Calu3 (cell line): ENCODE data around the gene CD99. TPM values are rescaled to one million over a fixed set of nuclear protein-coding genes. Genes with fewer than 3 reads are reported as not detected.

Source experiments
- BruUV-seq: library from RNA; stranded (reverse); fragments of 400-500 nt; replicated peaks from 2 replicates; lab custom pipeline; 2021; lab: Mats Ljungman, UMichigan
- CTCF ChIA-PET: fragments of 300-600 bp; sonication (Branson Sonifier 250); formaldehyde crosslinking; loops from one replicate; lab custom pipeline; 2022; ENCODE audit warnings: antibody characterized with exemption; lab: Charles Lee
- DNase-seq: peaks from one replicate; pipeline ENCODE4 v3.0.0; 2022
- H3K27ac Mint-ChIP-seq: one replicate; pipeline ENCODE4 v1.8.0; 2022; ENCODE audit warnings: mixed read lengths; ENCODE audit not compliant: unreplicated experiment
- H3K27me3 Mint-ChIP-seq: one replicate; pipeline ENCODE4 v1.8.0; 2022; ENCODE audit warnings: mixed read lengths; ENCODE audit not compliant: unreplicated experiment
- H3K36me3 Mint-ChIP-seq: one replicate; pipeline ENCODE4 v1.8.0; 2022; ENCODE audit warnings: mild to moderate bottlenecking, moderate library complexity, mixed read lengths; ENCODE audit not compliant: insufficient read depth, unreplicated experiment
- H3K4me1 Mint-ChIP-seq: one replicate; pipeline ENCODE4 v1.8.0; 2022; ENCODE audit warnings: mild to moderate bottlenecking, low read depth, mixed read lengths; ENCODE audit not compliant: unreplicated experiment
- H3K4me3 Mint-ChIP-seq: one replicate; pipeline ENCODE4 v1.8.0; 2022; ENCODE audit warnings: mild to moderate bottlenecking, low read depth, moderate library complexity, mixed read lengths; ENCODE audit not compliant: unreplicated experiment
- H3K9me3 Mint-ChIP-seq: one replicate; pipeline ENCODE4 v1.8.0; 2022; ENCODE audit warnings: low read depth, mixed read lengths; ENCODE audit not compliant: unreplicated experiment
- CTCF ChIP-seq: fragments of 200-600 bp; IDR thresholded peaks from one replicate; pipeline ENCODE4 v1.8.0; 2022; ENCODE audit warnings: antibody characterized with exemption; ENCODE audit not compliant: unreplicated experiment
- intact Hi-C: fragments of 100-400 bp; cut with micrococcal nuclease; formaldehyde crosslinking; loops from one replicate; pipeline ENCODE4 v1.10.0; 2022; ENCODE audit not compliant: unreplicated experiment
- total RNA-seq: library from RNA; stranded (reverse); gene quantifications from 2 replicates; pipeline ENCODE4 v1.2.3, GENCODE V29; 2022

Gene CD99
- total RNA-seq, 1 experiment from 2014 or later: 73.9 TPM

GRCh38 chrX:2715066-2715600 lies 24.0 kb downstream of the CD99 start:
- BruUV-seq: no TSS peak
- DNase-seq: no peak
- intact Hi-C loops: no loop called here
- H3K36me3 Mint-ChIP-seq: peaks cover 4% of the 10 kb centered on the region
- H3K27me3 Mint-ChIP-seq: no peaks in the 10 kb centered on the region
- CTCF ChIA-PET: no interaction called here
- H3K4me3 Mint-ChIP-seq: no peak overlapping the region
- H3K9me3 Mint-ChIP-seq: no peaks in the 10 kb centered on the region
- no peak overlapping the region for H3K27ac Mint-ChIP-seq
- peaks cover 7% of the 10 kb centered on the region for H3K4me1 Mint-ChIP-seq
- no peak for TF ChIP-seq CTCF

DNA sequence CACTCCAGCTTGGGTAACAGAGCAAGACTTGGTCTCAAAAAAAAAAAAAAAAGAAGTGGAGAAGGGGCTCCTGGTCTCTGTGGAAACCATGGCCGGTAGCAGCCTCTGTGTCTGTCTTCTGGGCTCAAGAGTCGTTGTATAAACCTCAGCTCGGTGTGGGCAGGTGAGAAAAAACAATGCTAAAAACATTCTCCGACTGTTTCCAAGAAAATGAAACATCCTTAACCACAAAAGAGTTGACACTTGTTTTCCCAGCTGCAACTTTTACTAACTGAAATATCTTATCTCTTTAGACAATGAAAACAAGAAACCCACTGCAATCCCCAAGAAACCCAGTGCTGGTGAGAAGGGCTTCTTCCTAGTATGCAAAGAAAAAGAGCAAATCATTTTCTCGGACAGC lies 26.2 kb downstream of the CD99 start:
- peaks cover 4% of the 10 kb centered on the region for H3K36me3 Mint-ChIP-seq
- intact Hi-C loops: no loop called here
- H3K27me3 Mint-ChIP-seq: no peaks in the 10 kb centered on the region
- no peak overlapping the region for H3K4me3 Mint-ChIP-seq
- TF ChIP-seq CTCF: no peak
- CTCF ChIA-PET: no interaction called here
- BruUV-seq: no TSS peak
- no peaks in the 10 kb centered on the region for H3K9me3 Mint-ChIP-seq
- no peak for DNase-seq
- H3K27ac Mint-ChIP-seq: no peak overlapping the region
- no peaks in the 10 kb centered on the region for H3K4me1 Mint-ChIP-seq

- H3K36me3 Mint-ChIP-seq: peaks cover 4% of the 10 kb centered on the region
- BruUV-seq: no TSS peak
- no peak for DNase-seq
- no peak for TF ChIP-seq CTCF
- no peaks in the 10 kb centered on the region for H3K27me3 Mint-ChIP-seq
- CTCF ChIA-PET: no interaction called here
- no peak overlapping the region for H3K4me3 Mint-ChIP-seq
- H3K9me3 Mint-ChIP-seq: no peaks in the 10 kb centered on the region
- H3K27ac Mint-ChIP-seq: no peak overlapping the region
- intact Hi-C loops: no loop called here
- no peaks in the 10 kb centered on the region for H3K4me1 Mint-ChIP-seq
These were observed 27.7 kb downstream of the CD99 start for GRCh38 chrX:2718821-2719220.

GRCh38 chrX:2719774-2720447 lies 28.8 kb downstream of the CD99 start:
- H3K9me3 Mint-ChIP-seq: no peaks in the 10 kb centered on the region
- no peak overlapping the region for H3K27ac Mint-ChIP-seq
- H3K4me3 Mint-ChIP-seq: no peak overlapping the region
- no peaks in the 10 kb centered on the region for H3K27me3 Mint-ChIP-seq
- H3K4me1 Mint-ChIP-seq: no peaks in the 10 kb centered on the region
- H3K36me3 Mint-ChIP-seq: peaks cover 4% of the 10 kb centered on the region
- CTCF ChIA-PET: no interaction called here
- intact Hi-C loops: no loop called here
- BruUV-seq: no TSS peak
- TF ChIP-seq CTCF: no peak
- no peak for DNase-seq
